ENCODE data around the gene FBH1.
"Not testable (repeated sequence)": the region's sequence is repeated elsewhere in the genome, so short reads cannot be mapped to it uniquely, and the experiment has no call there.

Gene FBH1

DNA sequence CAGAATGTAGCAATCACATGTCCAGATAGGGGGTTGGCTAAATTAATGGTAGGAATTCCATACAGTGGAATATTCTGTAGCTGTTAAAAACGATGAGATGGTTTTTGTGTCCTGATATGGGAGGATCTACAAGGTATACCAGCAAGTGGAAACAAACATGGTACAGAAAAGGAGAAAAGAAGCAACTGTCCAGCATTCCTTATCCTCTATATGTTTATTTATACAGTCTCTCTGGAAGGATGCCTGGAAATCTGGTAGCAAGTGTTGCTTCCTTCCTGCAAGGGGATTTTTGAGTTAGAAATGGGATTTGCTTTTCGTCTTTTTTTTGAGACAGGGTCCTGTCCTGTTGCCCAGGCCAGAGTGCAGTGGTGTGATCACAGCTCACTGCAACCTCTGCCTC lies 68.0 kb downstream of the FBH1 start:
- no peak for DNase-seq (ENCODE audit: low read depth in 2 of 3, low spot score in 2 of 3)

DNA sequence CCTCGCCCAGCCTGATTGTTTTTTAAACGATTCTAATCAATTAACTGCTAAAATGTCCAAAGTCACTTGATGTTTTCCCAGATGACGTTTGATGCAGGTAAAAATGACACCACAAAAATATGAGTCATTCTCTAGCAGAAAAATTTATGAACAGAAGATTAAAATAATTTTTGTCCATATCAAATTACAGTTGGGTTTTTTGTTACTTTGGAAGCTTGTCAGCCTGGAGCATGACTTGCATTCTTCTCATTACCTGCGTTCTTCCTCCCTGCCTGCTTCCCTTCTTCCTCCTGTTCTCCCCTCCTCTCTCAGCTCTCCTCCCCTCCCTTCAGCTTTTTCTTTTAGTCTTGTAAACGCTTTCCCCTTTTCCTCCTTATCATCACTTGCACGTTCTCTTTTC lies 68.6 kb downstream of the FBH1 start:
- no peak for DNase-seq (ENCODE audit: low read depth in 2 of 3, low spot score in 2 of 3)

DNA sequence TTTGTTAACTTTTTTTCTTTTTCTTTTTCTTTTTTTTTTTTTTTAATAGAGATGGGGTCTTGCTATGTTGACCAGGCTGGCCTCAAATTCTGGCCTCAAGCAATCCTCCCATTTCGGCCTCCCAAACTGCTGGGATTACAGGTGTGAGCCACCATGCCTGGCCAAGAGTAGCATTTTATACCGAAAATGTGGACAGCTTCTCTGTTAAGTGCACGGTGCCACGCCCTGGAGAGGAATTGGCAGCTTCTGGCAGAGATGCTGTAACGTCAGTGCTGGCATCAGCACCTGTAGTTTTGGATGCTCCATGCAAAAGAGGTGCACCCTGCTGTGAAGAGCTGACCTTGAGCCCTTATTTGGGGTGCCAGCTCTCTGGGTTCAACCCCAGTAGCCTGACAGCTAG lies 69.1 kb downstream of the FBH1 start:
- DNase-seq (ENCODE audit: low read depth in 2 of 3, low spot score in 2 of 3), result no peak

DNA sequence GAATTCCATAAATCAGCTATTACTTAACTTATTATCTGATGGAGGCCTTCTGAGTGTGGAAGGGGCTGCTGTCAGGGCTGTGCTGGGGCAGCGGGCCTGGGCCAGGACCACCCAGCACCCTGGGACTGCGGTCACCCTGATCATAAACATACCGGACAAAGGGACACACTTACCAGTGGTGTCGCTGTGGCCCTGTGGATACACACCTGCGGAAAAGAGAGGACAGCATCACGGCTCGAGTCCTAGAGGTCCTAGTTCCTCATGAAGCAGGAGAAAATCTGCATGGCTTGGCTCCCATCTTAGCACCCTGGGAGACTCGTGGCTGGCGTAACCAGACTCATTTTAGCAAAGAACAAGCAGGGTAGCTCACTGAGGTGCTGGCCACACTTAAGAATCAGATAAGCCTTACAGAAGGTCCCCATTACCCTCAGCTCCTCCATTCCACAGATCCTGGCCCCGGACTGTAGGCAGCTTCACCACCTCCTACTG lies 69.6 kb downstream of the FBH1 start:
- no peak for DNase-seq (ENCODE audit: low read depth in 2 of 3, low spot score in 2 of 3)

DNA sequence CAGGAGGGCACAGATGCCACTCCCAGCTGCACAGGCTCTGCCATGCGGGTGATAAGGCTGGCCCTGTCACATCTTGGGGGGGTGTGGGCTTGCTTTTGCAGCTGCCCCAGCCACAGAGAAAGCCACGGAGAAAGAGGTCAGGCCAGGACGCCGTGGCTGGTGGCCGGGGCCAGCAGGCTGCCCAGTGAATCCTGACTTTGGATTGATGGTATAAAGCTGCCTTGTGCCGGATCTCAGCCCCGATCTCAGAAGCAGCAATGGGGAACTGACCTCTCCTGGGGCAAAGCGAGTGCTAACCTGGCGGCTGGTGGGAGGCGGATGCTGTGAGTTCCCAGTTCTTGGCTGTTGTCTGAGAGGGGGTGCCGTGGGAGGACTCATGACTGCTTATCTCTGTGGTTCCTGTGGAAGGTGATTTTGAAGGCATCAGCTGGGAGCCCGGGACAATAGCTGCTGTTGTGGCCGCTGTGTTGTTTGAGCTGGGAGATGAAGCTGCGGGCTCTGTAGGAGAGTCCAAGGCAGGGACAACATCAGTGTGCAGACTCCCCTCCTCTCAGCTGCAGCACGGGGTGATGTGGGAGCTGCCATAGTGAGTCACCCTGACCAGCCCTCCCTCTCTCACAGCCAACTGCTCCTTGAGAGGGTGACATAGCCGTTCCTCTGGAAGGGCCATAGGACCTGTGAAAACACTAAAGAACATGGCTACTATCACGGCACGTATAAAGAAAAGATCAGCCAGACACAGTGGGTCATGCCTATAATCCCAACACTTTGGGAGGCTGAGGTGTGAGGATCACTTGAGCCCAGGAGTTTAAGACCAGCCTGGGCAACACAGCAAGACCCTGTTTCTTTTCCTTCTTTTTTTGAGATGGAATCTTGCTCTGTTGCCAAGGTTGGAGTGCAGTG lies 70.3 kb downstream of the FBH1 start:
- no peak for DNase-seq (ENCODE audit: low read depth in 2 of 3, low spot score in 2 of 3)

DNA sequence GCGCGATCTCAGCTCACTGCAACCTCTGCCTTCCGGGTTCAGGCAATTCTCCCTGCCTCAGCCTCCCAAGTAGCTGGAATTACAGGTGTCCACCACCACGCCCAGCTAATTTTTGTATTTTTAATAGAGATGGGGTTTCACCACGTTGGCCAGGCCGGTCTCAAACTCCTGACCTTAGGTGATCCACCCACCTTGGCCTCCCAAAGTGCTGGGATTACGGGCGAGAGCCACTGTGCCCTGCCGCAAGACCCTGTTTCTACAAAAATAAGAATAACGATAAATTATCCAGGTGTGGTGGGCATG lies 70.9 kb downstream of the FBH1 start:
- not testable (repeated sequence) for DNase-seq (ENCODE audit: low read depth in 2 of 3, low spot score in 2 of 3)

DNA sequence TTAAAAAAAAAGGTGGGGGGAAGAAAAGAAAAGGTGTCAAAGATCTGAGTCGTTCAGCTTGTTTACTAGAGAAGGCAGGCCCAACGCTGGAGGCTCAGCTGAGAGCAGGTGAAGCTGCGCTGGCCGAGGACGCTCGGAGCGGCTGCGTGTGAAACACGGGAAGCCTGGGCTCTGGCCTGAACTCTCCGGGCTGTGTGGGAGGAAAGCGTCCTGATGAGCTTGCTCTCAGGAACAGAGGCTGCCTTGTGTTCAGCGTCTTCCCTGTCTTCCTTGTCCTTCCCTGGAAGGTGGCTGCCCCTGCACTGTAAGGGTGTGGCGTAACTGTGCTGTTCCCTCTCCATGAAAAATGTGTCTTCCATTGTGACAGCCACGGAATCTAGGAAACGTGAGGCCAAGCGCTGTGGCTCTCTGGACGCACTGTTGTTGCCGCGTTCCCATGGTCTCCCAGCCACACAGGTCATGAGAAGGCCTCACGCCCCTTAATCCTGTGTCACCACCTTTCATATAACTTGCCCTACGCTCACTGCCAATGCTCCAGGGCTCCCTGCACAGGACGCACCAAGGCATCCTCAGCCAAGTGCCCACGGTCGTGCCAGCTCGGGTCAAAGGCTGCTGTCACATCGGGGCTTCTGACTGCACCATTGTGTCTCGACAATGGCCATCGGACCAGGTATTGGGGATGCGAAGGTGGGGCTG lies 71.5 kb downstream of the FBH1 start:
- DNase-seq (ENCODE audit: low read depth in 2 of 3, low spot score in 2 of 3), result no peak

DNA sequence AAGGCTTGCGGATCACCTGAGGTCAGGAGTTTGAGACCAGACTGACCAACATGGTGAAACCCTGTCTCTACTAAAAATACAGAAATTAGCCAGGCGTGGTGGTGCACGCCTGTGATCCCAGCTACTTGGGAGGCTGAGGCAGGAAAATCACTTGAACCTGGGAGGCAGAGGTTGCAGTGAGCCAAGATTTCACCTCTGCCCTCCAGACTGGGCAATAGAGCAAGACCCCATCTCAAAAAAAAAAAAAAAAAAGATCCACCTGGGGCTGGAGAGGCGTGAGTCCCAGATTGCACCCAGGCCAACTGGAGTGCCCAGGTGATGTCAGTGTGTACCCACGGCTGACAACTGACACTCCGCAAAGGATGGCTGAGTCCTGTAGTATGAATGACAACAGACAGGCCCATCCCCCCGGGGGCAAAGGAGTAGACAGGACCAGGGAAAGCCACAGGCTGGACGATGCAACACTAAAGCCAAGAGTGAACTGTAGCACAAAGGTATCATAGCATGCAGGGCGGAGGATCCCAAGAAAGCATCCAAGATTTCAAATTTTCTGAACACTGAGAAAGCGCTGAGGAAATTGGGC lies 72.4 kb downstream of the FBH1 start:
- DNase-seq (ENCODE audit: low read depth in 2 of 3, low spot score in 2 of 3), result not testable (repeated sequence)

DNA sequence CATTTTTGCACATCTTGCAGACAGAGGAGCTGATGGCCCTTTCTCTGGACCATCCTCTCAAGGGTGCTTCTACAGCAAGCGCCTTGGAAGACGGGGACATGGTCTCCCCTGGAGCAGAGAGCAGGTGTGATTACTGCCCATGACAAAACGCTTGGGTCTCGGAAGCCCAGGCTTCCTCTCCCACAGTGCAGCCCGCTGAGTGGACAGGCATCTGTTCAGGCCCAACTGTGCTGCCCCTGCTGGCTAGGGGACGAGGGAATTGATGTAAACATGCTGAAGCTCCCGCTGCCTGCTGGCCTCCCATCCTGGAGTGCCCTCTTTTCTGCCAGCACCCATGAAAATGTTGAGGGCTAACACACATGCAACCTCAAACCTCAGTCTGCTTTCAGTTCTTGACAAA lies 73.0 kb downstream of the FBH1 start:
- no peak for DNase-seq (ENCODE audit: low read depth in 2 of 3, low spot score in 2 of 3)

DNA sequence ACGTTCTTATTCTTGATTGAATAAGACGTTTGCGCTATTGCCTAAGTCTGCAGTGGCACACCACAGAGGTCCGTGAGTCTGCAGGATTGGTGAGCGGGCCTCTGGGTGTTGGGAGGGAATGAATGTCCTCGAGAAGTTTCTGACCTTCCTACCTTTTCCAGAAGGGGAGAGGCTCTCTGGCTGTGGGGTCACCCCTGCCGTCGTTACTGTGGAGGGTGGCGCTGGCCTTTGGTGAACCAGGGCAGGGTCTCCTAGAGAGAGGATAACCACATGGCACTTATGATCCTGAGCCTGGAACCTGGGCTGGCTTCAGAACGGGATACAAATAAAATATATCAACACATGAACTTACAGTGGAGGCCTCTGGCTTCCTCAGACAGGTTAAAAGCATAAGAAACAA lies 73.5 kb downstream of the FBH1 start:
- DNase-seq (ENCODE audit: low read depth in 2 of 3, low spot score in 2 of 3), result no peak

DNA sequence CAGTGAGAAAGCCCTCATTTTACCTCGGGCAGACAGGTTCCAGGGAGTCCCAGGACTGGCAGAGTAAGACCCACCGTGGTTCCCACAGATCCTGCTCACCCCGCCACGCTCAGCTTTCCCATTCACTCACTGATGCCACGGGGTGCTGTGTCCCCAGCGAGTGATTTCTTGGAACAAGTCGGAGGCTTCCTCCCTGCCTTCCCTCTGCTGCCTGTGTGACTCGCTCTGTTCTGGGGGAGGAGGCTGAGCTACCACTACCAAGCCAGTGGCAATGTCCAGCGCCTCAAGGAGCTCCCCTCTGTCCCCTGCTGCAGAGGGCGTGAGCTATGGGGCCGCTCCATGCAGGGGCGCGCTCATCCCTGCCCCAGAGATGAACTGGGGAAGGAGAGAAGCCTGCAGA lies 74.7 kb downstream of the FBH1 start:
- no peak for DNase-seq (ENCODE audit: low read depth in 2 of 3, low spot score in 2 of 3)

DNA sequence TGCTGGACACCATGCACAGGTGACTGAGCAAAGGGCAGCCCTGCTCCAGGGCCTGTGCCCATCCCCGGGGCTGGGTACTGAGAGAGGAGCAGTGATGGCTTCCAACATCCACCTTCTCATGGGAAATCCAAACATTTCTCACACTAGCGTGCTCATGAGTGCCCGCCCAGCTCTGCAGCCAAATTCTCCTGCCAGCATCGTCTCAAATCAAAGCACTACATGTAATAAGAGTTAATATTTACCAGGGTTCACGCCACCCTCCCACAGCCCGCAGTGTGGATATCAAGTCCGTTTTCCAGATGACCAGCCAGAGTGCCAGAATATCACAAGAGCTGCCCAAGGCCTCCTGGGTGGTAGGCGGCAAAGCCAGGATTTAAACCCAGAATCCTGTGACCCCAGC lies 75.2 kb downstream of the FBH1 start:
- DNase-seq (ENCODE audit: low read depth in 2 of 3, low spot score in 2 of 3), result no peak

DNA sequence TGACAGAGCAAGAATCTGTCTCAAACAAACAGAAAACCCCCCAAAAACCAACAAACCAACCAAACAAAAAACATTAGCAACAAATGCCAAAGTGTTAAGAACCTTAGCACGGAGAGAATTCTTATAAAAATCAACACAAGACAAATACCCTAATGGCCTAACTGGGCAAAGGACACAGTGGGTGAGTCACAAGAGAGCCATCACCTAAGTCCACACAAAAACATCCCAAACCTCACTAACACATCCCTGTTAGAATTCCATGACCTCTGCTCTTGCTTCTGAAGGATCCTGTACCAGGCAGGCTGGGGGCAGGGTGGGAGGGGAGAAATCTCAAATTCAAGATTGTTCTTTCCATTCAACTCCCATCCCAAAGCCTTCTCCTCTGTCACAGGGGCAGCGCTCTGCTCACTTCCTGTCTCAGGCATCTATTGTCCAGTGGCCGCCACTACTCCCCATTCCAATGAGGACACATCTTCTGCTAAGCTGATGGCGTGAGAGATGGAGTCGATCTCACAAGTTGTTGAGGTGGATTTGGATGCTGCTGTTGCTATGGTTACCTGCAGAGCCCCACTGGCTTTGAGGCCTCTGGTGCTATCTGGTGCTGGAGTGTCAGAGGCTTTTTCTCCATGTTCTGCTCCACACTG lies 78.1 kb downstream of the FBH1 start:
- no peak for DNase-seq (ENCODE audit: low read depth in 2 of 3, low spot score in 2 of 3)

DNA sequence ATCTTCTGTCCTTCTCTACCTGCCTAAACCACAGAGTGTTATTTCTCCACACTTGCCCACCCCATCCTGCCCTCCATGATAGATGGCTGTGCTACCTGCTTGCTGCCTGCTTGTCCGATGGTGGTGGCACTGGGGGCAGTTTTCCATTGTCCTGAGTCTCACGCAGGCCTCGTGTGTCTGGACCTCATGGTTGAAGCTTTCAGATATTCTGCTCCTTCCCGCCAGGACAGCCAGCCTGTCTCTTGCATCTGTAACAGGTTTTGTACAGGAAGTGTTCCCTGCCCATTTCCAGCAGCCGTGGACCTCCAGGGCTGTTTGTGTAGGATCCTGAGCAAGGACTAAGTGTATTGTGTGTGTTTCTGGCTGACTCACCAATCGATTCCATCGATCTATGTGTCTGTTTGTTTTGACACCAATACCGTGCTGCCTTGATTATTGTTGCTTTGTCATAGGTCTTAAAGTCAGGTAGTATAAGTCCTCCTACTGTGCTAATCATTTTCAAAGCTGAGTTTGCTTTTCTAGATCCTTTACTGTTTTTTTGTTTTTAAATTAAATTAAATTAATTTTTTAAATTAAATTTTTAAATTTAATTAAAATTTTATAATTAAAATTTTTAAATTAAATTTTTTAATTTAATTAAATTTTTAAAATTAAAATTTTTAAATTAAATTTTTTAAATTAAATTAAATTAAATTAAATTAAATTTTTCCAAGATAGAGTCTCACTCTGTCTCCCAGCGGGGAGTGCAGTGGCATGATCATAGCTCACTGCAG lies 78.8 kb downstream of the FBH1 start:
- DNase-seq (ENCODE audit: low read depth in 2 of 3, low spot score in 2 of 3), result no peak

DNA sequence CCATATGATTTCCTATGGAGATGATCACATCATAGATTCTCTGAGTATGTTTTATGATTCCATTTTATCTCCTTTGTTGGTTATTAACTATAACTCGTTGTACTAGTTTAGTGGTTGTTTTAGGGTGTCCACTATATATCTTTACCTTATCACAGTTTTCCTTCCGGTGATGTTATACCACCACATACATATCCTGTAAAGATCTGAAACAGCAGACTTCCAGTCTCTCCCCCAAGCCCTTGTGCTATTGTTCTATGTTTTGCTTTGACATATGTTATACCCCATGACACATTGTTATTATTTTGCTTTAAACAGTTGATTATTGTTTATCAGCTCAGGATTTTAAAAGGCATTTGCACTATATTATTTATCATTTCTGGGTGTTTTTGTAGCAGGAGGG lies 80.0 kb downstream of the FBH1 start:
- no peak for DNase-seq (ENCODE audit: low read depth in 2 of 3, low spot score in 2 of 3)

DNA sequence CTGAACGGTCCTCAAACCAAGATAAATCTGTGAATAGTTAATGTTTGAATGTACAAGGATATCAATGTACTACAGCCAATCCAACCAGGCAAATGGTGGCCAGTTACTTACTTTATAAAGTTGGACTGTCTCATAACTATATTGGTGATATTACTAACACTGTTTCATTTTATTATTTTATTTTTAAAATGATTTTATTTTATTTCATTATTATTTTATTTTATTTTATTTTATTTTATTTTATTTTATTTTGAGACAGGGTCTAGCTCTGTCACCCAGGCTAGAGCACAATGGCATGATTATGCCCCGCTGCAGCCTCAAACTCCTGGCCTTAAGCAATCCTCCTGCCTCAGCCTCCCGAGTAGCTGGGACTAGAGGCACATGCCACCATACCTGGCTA lies 80.5 kb downstream of the FBH1 start:
- no peak for DNase-seq (ENCODE audit: low read depth in 2 of 3, low spot score in 2 of 3)

DNA sequence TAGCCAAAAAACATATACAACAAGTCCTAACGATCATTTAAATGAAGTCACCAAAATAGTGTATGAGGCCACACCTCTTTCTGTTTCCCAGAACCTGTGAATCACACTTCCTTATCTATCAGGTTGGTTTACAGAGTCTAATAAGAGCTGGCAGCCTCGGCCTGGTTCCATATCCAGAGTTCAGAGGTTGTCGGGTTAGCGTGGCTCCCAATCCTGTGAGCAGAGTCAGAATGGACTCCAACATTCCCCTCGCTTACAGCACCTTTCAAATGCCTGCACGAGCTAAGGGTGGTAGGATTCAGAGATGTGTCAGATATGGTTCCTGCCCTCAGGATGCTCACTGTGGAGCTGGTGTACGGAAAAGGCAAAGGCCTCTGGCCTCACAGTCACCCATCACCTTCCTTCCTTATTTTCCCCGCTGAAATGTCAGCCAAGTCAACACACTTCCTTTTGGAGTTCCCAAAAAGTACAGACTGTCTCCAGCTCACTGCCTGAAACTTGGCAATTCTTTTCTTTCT lies 81.3 kb downstream of the FBH1 start:
- peak in 1 of 3 experiments; percentile 17 for DNase-seq (ENCODE audit: low read depth in 2 of 3, low spot score in 2 of 3)

DNA sequence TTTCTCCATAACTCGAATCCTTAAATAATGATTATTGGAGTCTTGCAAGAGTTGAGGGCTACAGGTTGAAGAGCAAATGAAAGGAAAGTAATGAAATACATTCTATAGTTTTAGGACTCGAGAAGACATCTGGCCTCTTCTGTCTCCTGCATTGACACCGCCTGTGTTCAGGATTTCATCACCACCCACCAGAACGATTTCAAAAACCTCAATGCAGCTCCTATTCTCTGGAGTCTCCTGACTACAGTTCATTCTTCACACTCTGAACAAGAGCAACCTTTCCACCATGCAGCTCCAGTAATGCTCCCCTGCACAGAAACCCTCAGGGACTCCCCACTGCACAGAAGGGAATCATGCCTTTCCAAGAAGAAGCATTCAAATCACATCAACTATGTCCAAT lies 81.8 kb downstream of the FBH1 start:
- no peak for DNase-seq (ENCODE audit: low read depth in 2 of 3, low spot score in 2 of 3)

DNA sequence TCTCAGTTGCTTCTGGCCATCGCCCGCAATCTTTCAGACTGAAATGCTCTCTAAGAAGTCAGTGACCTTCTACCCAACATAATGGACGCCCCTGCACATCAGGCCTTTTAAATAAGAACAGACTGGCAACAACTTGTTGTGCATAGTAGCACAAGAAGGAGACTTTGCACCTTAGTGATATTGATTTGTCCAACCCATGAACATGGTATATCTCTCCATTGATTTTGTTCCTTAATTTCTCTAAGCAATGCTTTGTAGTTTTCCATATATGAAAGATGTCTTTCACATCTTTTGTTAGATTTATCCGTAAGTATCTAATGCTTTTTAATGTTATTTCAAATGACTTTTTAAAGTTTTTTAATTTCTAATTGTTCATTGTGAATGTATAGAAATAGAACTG lies 83.0 kb downstream of the FBH1 start:
- no peak for DNase-seq (ENCODE audit: low read depth in 2 of 3, low spot score in 2 of 3)

DNA sequence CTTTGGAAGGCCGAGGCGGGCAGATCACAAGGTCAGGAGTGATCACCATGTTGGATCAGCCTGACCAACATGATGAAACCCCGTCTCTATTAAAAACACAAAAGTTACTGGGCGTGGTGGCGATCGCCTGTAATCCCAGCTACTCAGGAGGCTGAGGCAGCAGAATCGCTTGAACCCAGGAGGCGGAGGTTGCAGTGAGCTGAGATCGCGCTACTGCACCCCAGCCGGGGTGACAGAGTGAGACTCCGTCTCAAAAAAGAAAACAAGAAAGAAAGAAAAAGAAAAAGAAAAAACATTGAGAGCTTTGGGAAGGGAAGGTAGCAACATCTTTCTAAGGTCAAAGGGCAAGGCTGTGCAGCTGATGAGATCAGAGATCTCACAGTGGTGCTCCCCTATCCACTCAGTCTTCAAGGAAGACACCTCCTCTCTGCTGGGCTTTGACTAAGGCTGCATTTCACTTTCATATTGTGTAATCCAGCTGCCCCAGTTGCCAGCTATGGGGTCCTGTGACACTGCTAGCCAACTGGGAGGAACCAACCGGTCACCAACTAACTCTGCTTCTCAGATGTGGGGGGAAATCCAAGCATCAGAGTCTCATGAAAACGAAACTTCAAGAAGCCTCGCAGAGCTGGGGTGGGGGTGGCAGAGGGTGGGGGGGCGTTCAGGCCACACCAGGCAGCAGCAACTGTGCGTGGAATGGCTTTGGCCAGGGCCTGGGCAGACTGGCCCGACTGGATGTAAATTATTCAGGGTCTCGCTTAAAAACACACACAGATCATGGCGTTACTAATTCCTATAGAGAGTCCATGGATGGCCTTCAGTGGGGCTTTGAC lies 85.8 kb downstream of the FBH1 start:
- peak; percentile 15 to 59 (median 34) for DNase-seq (ENCODE audit: low read depth in 2 of 3, low spot score in 2 of 3)
